GM18870 (cell line): Measurements from ENCODE around the gene LDLRAD2.
"Not testable (repeated sequence)": the region's sequence is repeated elsewhere in the genome, so short reads cannot be mapped to it uniquely, and the experiment has no call there.

Source experiments
- ATAC-seq: cut with Tn5 transposase; IDR thresholded peaks from one replicate; pipeline ENCODE4 v1.9.1; 2021; ENCODE audit warnings: moderate library complexity; ENCODE audit not compliant: unreplicated experiment

Gene LDLRAD2

DNA sequence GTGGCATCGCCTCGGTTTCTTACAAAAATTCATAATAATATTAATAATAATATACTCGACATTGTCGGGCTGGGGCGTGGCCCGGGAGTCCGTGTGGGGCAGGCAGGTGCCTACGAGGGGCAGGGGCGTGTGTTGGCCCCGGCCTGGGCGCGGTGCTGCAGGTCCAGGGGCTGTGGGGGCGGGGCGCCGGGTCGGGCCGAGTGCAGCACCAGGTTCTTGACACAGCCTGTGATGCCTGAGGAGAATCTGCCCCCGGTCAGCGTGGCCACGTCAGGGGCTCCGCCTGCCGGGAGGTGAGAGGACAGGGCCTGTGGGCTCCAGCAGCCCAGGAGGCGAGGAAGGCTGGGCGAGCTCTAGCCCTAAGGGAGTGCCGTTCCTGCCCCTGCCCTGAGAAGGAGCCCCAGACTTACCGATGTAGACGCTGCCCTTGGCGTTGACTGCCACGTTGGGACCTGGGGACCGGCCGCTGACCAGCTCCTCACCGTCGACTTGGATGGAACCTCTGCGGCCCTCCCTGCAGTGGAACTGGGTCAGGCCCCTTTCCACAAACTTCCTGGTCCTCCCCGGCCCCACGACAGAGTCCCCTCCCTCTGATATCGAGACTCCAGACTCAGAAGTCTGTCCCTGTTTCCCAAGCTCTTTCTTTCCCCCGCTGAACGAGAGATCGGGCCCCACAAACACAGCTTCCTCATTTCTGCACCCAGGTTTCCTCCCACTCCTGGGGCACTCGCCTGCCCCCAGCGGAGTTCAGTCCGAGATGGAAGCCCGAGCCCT, 11.3 kb downstream of the LDLRAD2 start:
- ATAC-seq, result no peak

DNA sequence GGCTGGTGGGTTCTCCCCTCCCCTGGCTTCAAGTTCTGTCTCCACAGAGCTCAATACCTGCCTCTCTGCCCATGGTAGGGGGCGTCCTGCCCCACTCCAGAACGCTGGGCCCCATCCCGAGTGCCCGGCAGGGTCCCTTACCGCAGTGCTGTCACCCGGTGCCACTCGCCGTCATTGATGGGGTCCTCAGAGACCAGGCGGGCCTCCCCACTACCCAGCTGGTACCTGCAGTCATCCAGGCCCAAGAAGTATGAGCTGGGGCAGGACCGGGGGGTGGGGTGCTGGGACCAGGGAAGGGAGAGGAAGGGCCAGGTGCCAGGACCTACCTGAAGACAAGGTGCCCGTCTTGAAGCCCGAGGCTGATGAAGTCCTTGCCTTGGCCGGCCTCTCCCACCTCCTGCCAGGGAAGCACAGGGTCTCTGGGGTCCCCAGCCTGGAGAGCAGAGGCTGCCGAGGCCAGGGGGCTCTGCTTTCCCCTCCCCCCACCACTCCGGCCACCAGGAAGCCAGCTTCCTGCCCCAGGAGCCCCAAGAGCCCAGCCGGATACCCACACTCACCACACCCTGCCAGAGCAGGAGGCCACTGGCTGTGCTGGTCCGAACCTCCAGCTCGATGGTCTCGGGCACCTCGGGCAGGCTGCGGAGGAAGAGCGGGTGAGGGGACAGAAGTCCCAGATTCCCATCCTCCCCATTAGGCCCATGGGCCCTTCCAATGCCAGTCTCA, 12.1 kb downstream of the LDLRAD2 start:
- ATAC-seq, result no peak

DNA sequence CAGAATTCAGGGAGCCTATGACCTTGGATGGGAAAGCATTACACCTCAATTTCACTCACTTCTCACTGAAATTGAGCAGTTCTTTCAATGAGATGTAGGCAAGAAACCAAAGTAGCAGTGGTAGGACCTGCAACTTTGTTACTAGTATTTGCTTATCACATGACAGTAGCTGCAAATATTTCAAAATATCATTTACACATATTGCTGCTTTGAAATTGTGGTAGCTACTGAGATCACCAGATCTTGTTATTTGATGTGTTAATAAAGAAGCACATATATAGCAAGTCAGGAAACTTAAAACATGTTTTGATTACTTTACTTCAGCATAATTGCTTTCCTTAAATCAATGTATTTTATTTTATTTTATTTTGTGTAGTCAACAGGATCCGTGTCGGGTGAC, 12.9 kb downstream of the LDLRAD2 start:
- ATAC-seq, result no peak

DNA sequence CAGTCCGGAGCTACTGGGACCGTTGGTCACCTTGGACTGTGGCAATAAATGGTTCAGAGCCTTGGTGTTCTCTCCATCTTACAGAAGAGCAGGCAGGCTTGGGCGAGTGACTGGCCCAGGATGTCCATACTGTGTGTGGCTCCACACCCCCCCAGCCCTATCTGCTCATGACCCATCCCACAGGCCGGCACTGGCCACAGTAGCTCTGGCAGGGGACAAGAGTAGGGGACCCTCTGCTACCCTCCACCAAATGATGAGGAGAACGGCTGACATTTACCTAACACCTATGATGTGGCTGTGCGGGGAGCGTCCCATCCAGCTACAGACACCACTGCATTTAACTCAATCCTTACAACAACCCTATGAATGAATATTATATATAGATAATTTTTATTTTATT, 13.3 kb downstream of the LDLRAD2 start:
- no peak for ATAC-seq

DNA sequence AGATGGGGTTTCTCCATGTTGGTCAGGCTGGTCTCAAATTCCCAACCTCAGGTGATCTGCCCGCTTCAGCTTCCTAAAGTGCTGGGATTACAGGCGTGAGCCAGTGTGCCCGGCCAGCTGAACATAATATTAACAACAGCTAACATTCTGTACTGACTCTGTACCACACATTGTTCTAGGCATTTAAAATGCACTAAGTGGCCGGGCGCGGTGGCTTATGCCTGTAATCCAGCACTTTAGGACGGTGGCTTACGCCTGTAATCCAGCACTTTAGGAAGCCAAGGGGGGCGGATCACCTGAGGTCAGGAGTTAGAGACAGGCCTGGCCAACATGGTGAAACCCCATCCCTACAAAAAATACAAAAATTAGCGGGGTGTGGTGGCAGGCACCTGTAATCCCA, 14.6 kb downstream of the LDLRAD2 start:
- ATAC-seq, result not testable (repeated sequence)

DNA sequence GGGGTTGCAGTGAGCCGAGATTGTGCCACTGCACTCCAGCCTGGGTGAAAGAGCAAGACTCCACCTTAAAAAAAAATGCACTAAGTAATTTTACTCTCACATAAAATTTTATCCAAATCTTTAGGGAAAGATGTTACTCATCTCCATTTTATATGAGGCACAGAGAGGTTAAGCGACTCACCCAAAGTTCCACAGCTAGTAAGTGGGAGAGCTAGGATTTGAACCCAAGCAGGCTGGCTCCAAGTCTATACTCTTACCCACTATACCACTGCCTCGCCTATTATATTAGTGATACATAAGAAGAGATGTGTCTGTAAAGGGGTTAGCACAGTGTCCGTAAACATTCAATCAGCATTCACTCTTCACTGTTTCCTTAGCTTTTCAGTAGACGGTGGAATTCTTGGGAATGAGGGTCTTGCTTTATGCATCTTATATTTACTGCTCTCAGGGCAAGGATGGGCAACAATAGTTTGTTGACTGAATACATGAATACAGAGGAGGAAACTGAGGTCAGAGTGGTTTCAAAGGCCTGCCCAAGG, 15.1 kb downstream of the LDLRAD2 start:
- ATAC-seq, result no peak

DNA sequence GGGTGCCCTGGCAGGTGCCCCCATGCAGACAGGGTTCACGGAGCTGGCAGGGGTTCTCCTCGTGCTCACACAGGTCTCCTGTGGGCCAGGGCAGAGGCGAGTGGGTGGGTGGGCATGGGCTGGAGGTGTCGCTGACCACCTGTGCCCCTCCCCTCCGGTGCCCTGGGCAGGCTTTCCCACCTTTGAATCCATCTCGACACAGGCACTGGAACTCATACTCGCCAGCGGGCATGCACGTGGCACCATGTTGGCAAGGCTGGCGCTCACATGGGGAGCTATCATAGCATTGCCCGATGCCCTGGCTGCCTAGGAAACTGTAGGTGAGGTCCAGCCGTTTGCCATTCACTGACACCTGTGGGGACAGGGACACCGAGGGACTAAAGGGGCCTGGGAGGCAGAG, 16.0 kb downstream of the LDLRAD2 start:
- no peak for ATAC-seq

DNA sequence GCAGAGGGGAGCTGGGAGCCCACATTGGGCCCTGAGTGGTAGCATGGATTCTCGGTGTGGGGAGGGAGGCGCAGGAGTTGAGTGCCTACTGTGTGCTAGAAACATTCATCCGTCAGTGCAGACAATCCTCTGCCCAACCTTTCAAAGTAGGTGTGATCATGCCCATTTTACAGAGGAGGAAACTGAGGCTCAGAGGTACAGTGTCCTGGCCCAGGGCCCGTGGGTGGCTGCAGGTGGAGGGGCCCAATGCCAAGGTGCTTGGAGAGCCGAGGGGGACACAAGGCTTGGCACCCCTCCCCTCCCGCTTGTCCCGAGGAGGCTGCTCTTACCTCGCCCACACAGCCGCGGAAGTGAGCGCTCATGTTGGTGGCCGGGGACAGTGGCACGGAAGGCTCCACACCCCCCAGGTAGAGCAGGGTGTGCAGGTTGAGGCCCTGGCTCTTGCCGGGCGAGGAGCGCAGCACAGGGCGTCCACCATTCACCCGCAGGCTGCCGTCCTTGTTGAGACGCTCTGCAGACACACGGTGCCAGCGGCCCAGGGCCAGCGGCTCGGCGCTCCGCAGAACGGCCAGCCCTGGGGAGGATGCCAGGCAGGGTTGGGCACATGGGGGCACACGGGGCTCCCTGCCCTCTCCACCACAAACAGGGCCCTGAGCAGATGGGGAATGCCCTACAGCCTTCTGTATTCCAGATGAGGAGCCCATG, 16.6 kb downstream of the LDLRAD2 start:
- ATAC-seq, result no peak

DNA sequence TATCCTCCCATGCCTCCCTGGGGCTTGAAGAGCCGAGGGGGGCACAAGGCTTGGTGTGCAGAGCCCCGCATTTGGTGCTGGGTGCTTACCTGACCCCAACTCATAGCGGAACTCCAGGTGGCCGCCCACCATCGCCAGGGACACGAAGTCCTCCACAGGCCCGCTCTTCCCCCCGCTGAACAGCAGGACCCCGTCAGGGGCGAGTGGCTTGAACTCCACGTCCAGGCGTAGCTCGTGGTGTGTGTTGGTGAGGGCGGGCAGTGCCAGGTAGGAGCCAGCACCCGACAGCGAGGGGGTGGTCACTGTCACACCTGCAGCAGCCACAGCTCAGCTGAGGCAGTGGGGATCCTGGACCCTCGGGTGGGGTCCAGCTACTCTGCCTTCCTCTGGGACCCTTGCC, 17.2 kb downstream of the LDLRAD2 start:
- no peak for ATAC-seq

DNA sequence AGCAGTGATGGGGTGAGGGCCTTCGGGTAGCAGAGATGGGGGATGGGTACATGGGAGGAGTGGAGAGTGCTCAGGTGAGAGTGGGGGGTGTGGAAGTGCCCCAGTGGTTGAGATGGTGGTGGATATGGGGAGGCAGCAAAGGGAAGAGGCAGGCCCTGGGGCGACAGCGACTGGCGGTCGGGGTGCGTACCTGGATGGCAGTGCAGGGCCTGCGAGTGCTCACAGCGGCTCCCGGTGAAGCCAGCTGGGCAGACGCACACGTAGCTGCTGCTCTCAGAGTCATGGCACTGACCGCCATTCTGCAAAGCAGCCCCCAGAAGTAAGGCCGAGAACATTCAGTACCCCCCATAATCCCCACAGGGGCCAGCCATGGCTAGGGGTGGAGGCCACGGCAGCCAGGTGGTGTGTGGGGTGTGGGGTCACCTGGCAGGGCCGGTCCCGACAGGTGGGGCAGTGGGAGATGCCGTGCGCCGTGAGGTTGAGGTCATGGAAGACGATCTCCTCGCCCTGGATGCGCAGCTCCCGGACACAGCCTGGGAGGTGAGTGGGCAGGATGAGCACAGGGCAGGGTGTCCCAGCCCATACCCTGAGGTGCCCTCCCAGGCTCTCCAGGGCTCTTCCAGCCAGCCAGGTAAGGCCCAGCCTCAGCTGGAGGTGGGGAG, 18.9 kb downstream of the LDLRAD2 start:
- no peak for ATAC-seq

DNA sequence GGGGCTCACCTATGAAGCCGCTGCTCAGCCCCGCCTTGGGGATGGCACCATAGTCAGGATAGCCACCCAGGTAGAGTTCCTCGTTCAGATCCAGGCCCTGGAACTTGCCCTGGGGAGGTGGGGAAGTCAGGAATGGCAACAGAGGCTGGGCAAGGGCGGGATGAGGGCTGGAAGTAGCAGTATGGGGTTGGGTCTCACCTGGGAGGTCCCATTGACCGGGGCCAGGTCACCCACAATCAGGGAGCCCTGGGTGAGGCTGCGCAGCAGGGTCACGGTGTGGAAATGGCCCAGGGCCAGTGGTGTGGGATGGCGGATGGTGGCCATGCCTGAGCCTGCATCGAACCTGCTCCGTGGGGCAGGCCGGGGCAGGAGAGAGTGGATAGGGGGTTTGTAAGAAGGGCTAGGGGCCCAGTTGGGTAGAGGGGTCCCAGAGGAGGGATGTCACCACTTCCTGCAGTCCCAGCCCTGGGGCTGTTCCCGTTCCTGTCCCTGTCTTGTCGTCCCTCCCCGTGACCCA, 19.4 kb downstream of the LDLRAD2 start:
- no peak for ATAC-seq

DNA sequence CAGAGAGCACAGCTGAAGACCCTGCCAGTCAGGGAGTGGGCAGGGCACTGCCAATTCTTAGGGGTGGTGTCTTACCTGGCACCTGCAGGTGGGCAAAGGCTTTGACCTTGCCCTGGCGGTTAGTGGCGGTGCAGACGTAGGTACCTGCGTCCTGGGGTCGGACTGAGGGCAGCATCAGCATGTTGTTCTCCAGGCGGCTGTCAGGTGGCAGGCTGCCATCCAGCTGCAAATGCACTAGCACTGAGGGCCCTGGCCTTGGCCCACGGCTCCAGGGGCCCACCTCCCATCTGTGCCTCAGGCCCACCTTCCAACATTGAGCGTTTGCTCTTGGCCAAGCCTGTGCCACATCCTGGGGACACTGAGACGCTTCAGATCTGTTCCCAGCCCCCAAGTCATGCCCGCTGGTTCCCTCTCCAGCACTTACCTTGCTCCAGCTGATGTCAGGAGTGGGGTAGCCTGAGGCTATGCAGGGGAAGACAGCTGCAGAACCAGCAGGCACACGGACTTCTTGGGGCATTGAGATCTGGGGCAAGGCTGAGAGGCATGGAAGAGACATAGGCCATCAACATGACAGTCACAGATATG, 21.4 kb downstream of the LDLRAD2 start:
- no peak for ATAC-seq

DNA sequence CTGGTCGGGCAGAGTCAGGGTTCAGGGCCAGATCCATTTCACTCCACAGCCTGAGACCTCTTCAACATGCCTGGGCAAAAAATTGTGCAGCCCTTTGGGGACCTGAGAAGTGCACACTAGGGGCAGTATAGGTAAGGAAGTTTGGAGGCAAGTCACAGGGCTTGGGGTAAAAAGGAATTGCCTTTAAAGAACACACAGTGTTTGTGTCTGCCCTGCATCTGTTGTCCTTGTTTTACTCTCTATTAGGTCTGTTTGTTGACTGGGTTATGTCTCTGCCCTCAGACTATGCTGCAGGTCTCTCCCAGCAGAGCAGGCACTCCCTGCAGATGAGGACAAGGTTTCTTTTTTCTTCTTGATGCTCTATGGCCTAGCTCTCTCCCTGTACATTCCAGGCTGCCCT, 22.0 kb downstream of the LDLRAD2 start:
- no peak for ATAC-seq

DNA sequence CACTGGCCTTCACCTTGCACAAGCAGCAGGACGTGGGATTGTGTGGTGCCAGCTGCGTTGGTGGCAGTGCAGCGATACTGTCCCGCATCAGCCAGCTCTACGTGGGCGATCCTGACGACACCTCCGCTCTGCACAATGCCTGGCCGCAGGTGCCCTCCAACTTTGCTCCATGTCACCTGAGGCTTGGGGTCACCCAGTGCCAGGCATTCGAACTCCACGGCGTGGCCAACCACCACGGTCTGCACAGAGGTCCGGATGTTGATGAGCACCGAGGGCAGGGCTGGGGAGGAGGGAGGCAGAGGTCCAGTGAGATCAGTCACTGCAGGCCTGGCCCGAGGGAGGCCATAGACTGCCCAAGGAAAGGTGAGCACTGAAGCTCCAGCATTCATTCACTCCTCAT, 22.6 kb downstream of the LDLRAD2 start:
- no peak for ATAC-seq

DNA sequence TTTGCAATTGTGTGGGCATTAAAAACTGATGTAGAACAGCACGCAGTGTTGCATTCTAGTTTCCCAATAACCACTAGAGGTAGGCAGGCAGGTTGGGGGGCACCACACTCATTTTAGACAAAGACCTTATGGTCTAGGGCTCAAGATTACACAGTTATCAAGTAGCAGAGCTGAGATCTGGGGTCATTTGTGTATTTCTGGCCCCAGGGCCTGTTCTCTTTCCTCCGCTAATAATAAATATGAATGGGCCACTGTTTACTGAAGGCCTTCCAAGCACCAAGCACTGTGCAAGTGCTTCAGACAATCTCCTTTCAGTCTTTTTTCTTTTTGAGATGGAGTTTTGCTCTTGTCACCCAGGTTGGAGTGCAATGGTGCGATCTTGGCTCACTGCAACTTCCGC, 23.9 kb downstream of the LDLRAD2 start:
- ATAC-seq, result no peak

DNA sequence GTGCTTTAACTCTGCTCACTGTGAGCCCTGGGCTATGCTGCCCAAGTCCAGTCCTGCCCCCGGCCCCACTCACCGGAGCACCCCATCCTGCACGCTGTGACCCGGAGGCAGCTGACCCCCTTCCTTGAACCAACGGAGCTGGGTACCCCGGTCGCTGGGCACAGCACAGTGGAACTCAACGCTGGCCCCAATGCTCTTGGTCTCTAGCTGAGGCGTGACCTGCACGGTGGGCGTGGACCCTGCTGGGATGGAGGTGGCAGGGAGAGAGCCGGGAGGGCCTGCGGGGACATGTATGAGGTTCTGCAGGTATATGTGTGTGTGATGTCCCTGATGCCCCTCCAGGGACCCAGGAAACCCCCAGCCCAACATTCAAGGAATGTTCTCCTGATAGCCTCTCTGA, 24.7 kb downstream of the LDLRAD2 start:
- no peak for ATAC-seq

DNA sequence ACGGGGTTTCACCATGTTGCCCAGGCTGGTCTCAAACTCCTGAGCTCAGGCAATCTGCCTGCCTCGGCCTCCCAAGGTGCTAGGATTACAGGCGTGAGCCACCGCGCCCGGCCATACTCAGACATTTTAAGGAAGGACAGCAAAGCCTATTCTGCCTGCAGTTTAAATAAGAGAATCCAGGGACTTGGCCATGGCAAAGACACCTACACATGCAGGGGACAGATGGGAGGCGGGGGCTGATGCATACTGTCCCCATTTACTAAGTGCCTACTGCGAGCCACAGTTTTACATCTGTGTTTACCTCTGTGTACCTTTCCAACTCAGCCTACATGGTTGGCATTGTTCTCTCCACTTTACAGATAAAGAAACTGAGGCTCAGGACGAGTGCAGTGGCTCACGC, 25.4 kb downstream of the LDLRAD2 start:
- ATAC-seq, result no peak

DNA sequence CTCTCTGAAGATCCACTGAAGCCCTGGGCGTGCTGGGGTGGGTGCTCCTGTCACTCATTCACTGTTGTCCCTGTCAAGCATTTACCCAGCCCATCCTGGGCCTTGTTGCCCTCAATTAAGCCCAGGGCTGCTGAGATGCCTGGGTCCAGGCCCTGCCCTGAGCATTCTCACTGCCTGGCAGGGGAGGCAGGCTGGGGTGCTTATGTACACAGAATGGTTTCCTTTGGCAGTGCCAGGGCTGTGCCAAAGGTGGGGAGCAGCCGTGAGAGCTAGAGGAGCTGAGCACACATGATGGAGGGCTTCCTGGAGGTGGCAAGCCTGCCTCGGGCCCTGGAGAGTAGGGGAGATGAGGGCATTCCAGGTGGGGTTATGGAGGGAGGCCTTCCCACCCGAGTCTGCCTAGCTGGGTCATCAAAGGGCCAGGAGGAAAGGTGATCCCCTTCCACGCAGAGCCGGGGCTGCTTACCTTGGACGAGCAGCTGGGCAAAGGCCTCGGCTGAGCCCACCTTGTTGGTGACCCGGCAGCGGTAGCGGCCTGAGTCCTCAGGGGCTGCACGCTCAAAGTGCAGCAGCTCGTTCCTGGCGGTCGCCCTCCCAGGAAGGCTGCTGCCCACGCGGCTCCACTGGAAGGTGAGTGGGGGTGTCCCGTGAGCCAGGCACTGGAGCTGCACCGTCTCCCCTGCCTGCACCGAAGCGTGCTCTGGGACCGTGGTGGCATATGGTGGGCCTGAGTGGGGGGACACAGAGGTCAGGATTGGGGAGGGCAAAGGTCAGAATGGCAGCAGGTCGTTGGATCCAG, 26.5 kb downstream of the LDLRAD2 start:
- no peak for ATAC-seq

DNA sequence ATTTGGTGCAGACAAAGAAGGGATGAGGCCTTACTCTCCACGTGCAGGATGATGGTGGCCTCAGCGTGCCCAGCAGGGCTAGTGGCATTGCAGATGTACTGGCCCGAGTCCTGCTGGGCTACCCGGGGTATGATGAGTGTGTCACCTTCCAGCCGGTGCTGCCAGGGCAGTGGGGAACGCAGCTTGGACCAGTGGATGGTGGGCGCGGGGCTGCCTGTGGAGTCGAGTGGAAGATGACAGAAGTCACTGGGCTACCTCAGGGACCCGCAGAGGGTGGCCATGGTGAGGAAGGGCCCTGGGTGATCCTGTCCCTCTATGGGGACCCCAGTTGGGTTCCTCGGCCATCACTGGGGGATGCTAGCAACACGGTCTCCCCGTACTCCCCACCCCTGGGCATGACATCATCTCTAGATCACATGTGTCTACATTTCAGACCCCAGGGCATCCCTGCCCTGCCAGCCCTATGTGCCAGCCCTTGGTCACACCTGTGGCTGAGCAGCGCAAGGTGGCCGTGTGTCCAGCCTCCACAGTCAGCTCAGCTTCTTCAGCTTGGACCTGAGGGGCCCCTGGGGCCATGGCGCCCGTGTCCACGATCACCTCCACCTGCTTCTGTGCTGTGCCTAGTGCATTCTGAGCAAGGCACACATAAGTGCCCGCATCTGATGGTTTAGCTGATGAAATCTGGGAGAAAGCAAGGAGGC, 27.4 kb downstream of the LDLRAD2 start:
- ATAC-seq, result no peak
